GM11168 (cell line): ENCODE data around the gene TMEM273.

ENCODE experiments used
- in situ Hi-C: fragments of 300-500 bp; cut with MboI; formaldehyde crosslinking; loops from one replicate; pipeline ENCODE4 v1.12.0; 2022; ENCODE audit warnings: low sequenced_read_pairs; ENCODE audit not compliant: unreplicated experiment

TMEM273 gene

GRCh38 chr10:49123981-49124950, 63.9 kb downstream of the TMEM273 start:
- in situ Hi-C loops: no loop called here

- in situ Hi-C loops: no loop called here
These were observed 67.3 kb downstream of the TMEM273 start for GRCh38 chr10:49120911-49121310.

- in situ Hi-C loops: no loop called here
These were observed 68.4 kb downstream of the TMEM273 start for GRCh38 chr10:49119746-49120145.

GRCh38 chr10:49118430-49119074, 69.6 kb downstream of the TMEM273 start:
- in situ Hi-C loops: no loop called here

- in situ Hi-C loops: no loop called here
These were observed 70.7 kb downstream of the TMEM273 start for GRCh38 chr10:49117376-49118070.

- in situ Hi-C loops: no loop called here
These were observed 71.4 kb downstream of the TMEM273 start for GRCh38 chr10:49116509-49117375.

- in situ Hi-C loops: no loop called here
These were observed 72.2 kb downstream of the TMEM273 start for GRCh38 chr10:49115796-49116508.

- in situ Hi-C loops: no loop called here
These were observed 73.0 kb downstream of the TMEM273 start, which contains the start of gene VSTM4 for GRCh38 chr10:49115015-49115795. Gene VSTM4 (minus strand): TSS chr10:49115522. CDS start chr10:49115485, 37 bp downstream.

GRCh38 chr10:49114718-49115014, 73.5 kb downstream of the TMEM273 start:
- in situ Hi-C loops: no loop called here

- in situ Hi-C loops: no loop called here
These were observed 74.5 kb downstream of the TMEM273 start for GRCh38 chr10:49113741-49114141.

GRCh38 chr10:49112851-49113250, 75.3 kb downstream of the TMEM273 start:
- in situ Hi-C loops: no loop called here

GRCh38 chr10:49112098-49112497, 76.1 kb downstream of the TMEM273 start:
- in situ Hi-C loops: no loop called here

GRCh38 chr10:49111320-49111698, 76.9 kb downstream of the TMEM273 start:
- in situ Hi-C loops: no loop called here

GRCh38 chr10:49110684-49111319, 77.4 kb downstream of the TMEM273 start:
- in situ Hi-C loops: no loop called here

GRCh38 chr10:49109669-49110340, 78.4 kb downstream of the TMEM273 start:
- in situ Hi-C loops: no loop called here

GRCh38 chr10:49108656-49109055, 79.5 kb downstream of the TMEM273 start:
- in situ Hi-C loops: no loop called here

GRCh38 chr10:49107887-49108267, 80.3 kb downstream of the TMEM273 start:
- in situ Hi-C loops: no loop called here
